ENCODE results near the gene XYLT1.
A peak's percentile ranks its signal among the peaks of the same experiment; 100 is the strongest.

XYLT1 gene

GRCh38 chr16:17227278-17227677, 243.5 kb downstream of the XYLT1 start:
- no peak for FAIRE-seq
- DNase-seq (ENCODE audit: extremely low spot score, insufficient read length, low read depth): no peak

GRCh38 chr16:17225541-17225940, 245.2 kb downstream of the XYLT1 start:
- FAIRE-seq (no peak), DNase-seq (ENCODE audit: extremely low spot score, insufficient read length, low read depth) (no peak)

GRCh38 chr16:17224879-17225281, 245.9 kb downstream of the XYLT1 start:
- no peak for FAIRE-seq
- DNase-seq (ENCODE audit: extremely low spot score, insufficient read length, low read depth): no peak

GRCh38 chr16:17224350-17224749, 246.4 kb downstream of the XYLT1 start:
- DNase-seq (ENCODE audit: extremely low spot score, insufficient read length, low read depth): no peak
- FAIRE-seq: no peak

- no peak for FAIRE-seq
- DNase-seq (ENCODE audit: extremely low spot score, insufficient read length, low read depth): no peak
Observed at GRCh38 chr16:17223576-17223975, 247.2 kb downstream of the XYLT1 start.

- DNase-seq (ENCODE audit: extremely low spot score, insufficient read length, low read depth) (no peak), FAIRE-seq (no peak)
Observed at GRCh38 chr16:17222871-17223401, 247.8 kb downstream of the XYLT1 start.

- FAIRE-seq (no peak), DNase-seq (ENCODE audit: extremely low spot score, insufficient read length, low read depth) (no peak)
Observed at GRCh38 chr16:17219991-17220390, 250.8 kb downstream of the XYLT1 start.

GRCh38 chr16:17215936-17216335, 254.8 kb downstream of the XYLT1 start:
- no peak for DNase-seq (ENCODE audit: extremely low spot score, insufficient read length, low read depth)
- FAIRE-seq: no peak

GRCh38 chr16:17215306-17215705, 255.5 kb downstream of the XYLT1 start:
- DNase-seq (ENCODE audit: extremely low spot score, insufficient read length, low read depth) (no peak), FAIRE-seq (no peak)

- no peak for FAIRE-seq
Observed at GRCh38 chr16:17213974-17214373, 256.8 kb downstream of the XYLT1 start.

GRCh38 chr16:17213025-17213424, 257.7 kb downstream of the XYLT1 start:
- no peak for FAIRE-seq

More at GRCh38 chr16:17213974-17214373, 256.8 kb downstream of the XYLT1 start:
- no peak for DNase-seq (ENCODE audit: extremely low spot score, insufficient read length, low read depth)

GRCh38 chr16:17212606-17213005, 258.2 kb downstream of the XYLT1 start:
- no peak for DNase-seq (ENCODE audit: extremely low spot score, insufficient read length, low read depth)

More at GRCh38 chr16:17213025-17213424, 257.7 kb downstream of the XYLT1 start:
- DNase-seq (ENCODE audit: extremely low spot score, insufficient read length, low read depth): no peak

GRCh38 chr16:17211797-17212196, 259.0 kb downstream of the XYLT1 start:
- FAIRE-seq: no peak
- no peak for DNase-seq (ENCODE audit: extremely low spot score, insufficient read length, low read depth)

More at GRCh38 chr16:17212606-17213005, 258.2 kb downstream of the XYLT1 start:
- FAIRE-seq: no peak

- DNase-seq (ENCODE audit: extremely low spot score, insufficient read length, low read depth) (no peak), FAIRE-seq (no peak)
Observed at GRCh38 chr16:17206712-17207111, 264.0 kb downstream of the XYLT1 start.

GRCh38 chr16:17205279-17206211, 265.2 kb downstream of the XYLT1 start:
- DNase-seq (ENCODE audit: extremely low spot score, insufficient read length, low read depth) (no peak), FAIRE-seq (no peak)

GRCh38 chr16:17204644-17205043, 266.1 kb downstream of the XYLT1 start:
- FAIRE-seq (no peak), DNase-seq (ENCODE audit: extremely low spot score, insufficient read length, low read depth) (no peak)

- no peak for DNase-seq (ENCODE audit: extremely low spot score, insufficient read length, low read depth)
- no peak for FAIRE-seq
Observed at GRCh38 chr16:17204206-17204605, 266.6 kb downstream of the XYLT1 start.

GRCh38 chr16:17203424-17203823, 267.3 kb downstream of the XYLT1 start:
- FAIRE-seq: no peak

GRCh38 chr16:17199135-17199534, 271.6 kb downstream of the XYLT1 start:
- DNase-seq (ENCODE audit: extremely low spot score, insufficient read length, low read depth) (no peak), FAIRE-seq (no peak)

More at GRCh38 chr16:17203424-17203823, 267.3 kb downstream of the XYLT1 start:
- no peak for DNase-seq (ENCODE audit: extremely low spot score, insufficient read length, low read depth)

GRCh38 chr16:17196526-17196925, 274.2 kb downstream of the XYLT1 start:
- DNase-seq (ENCODE audit: extremely low spot score, insufficient read length, low read depth) (no peak), FAIRE-seq (no peak)

GRCh38 chr16:17194190-17194780, 276.5 kb downstream of the XYLT1 start:
- FAIRE-seq (peak; percentile 59), DNase-seq (ENCODE audit: extremely low spot score, insufficient read length, low read depth) (peak; percentile 11)
